Measurements from ENCODE around the gene THOC6. TPM values are rescaled to one million over a fixed set of nuclear protein-coding genes. Genes with fewer than 3 reads are reported as not detected.

THOC6 gene
- total RNA-seq, 1 donor, result 23.5 TPM

GRCh38 chr16:3065069-3065741 lies 41.4 kb downstream of the THOC6 start, which contains the start of gene IL32:
IL32 (plus strand) TSS chr16:3065640; CDS start chr16:3065812, 172 bp downstream.
- H3K4me2 ChIP-seq (ENCODE audit: insufficient read depth, low read length), result no peak within 1 kb of the TSS

GRCh38 chr16:3065742-3066439 lies 42.1 kb downstream of the THOC6 start:
- H3K4me3 ChIP-seq (ENCODE audit: insufficient read depth, low read length), result no peak overlapping the region
- H3K27me3 ChIP-seq (ENCODE audit: insufficient read depth, low read length), result peaks cover 3% of the 10 kb centered on the region
- no peak overlapping the region for H3K27ac ChIP-seq (ENCODE audit: low read depth, low read length)
- no peak for TF ChIP-seq CTCF (IDR thresholded peaks at IDR 0.05; ENCODE audit: extremely low read depth, low read depth, low read length)
- no peaks in the 10 kb centered on the region for H4K20me1 ChIP-seq (ENCODE audit: insufficient read depth, low read length)
- H3K36me3 ChIP-seq (ENCODE audit: insufficient read depth, low read length), result no peaks in the 10 kb centered on the region
- no peak overlapping the region for H2AFZ ChIP-seq (ENCODE audit: low read length)
- DNase-seq (ENCODE audit: insufficient read length, low spot score, missing footprints), result peak; percentile 81
- H3K4me1 ChIP-seq (ENCODE audit: insufficient read depth, low read length), result peaks cover 3% of the 10 kb centered on the region
- no peak overlapping the region for H3K4me2 ChIP-seq (ENCODE audit: insufficient read depth, low read length)
- H3K9me3 ChIP-seq (ENCODE audit: low read depth, low read length), result no peaks in the 10 kb centered on the region
- no peaks in the 10 kb centered on the region for H3K79me2 ChIP-seq (ENCODE audit: insufficient read depth, low read length)

More at GRCh38 chr16:3065069-3065741, 41.4 kb downstream of the THOC6 start, which contains the start of gene IL32:
- Histone ChIP-seq H3K4me3 (ENCODE audit: insufficient read depth, low read length) (no peak within 1 kb of the TSS), H3K27ac (ENCODE audit: low read depth, low read length) (no peak within 1 kb of the TSS), H2AFZ (ENCODE audit: low read length) (peak within 1 kb of the TSS; percentile 80), H3K4me1 (ENCODE audit: insufficient read depth, low read length) (peaks cover 3% of the 10 kb centered on the region), H4K20me1 (ENCODE audit: insufficient read depth, low read length) (no peaks in the 10 kb centered on the region), H3K36me3 (ENCODE audit: insufficient read depth, low read length) (no peaks in the 10 kb centered on the region), H3K79me2 (ENCODE audit: insufficient read depth, low read length) (no peaks in the 10 kb centered on the region), H3K9me3 (ENCODE audit: low read depth, low read length) (no peaks in the 10 kb centered on the region), H3K27me3 (ENCODE audit: insufficient read depth, low read length) (peaks cover 3% of the 10 kb centered on the region)
- peak; percentile 95 for DNase-seq (ENCODE audit: insufficient read length, low spot score, missing footprints)
- TF ChIP-seq CTCF (IDR thresholded peaks at IDR 0.05; ENCODE audit: extremely low read depth, low read depth, low read length), result no peak

GRCh38 chr16:3066440-3066748 lies 42.6 kb downstream of the THOC6 start:
- Histone ChIP-seq H2AFZ (ENCODE audit: low read length) (no peak overlapping the region), H3K4me3 (ENCODE audit: insufficient read depth, low read length) (no peak overlapping the region)

More at GRCh38 chr16:3066440-3066748, 42.6 kb downstream of the THOC6 start:
- peak; percentile 75 for DNase-seq (ENCODE audit: insufficient read length, low spot score, missing footprints)
- Histone ChIP-seq H3K79me2 (ENCODE audit: insufficient read depth, low read length) (no peaks in the 10 kb centered on the region), H3K4me1 (ENCODE audit: insufficient read depth, low read length) (peaks cover 3% of the 10 kb centered on the region), H3K27me3 (ENCODE audit: insufficient read depth, low read length) (peaks cover 2% of the 10 kb centered on the region), H3K4me2 (ENCODE audit: insufficient read depth, low read length) (no peak overlapping the region), H4K20me1 (ENCODE audit: insufficient read depth, low read length) (no peaks in the 10 kb centered on the region), H3K9me3 (ENCODE audit: low read depth, low read length) (no peaks in the 10 kb centered on the region), H3K27ac (ENCODE audit: low read depth, low read length) (no peak overlapping the region), H3K36me3 (ENCODE audit: insufficient read depth, low read length) (no peaks in the 10 kb centered on the region)
- TF ChIP-seq CTCF (IDR thresholded peaks at IDR 0.05; ENCODE audit: extremely low read depth, low read depth, low read length), result no peak
